HG03103 (cell line): Measurements from ENCODE around the gene ABCA13.

Source experiments
- ATAC-seq: cut with Tn5 transposase; IDR thresholded peaks from one replicate; pipeline ENCODE4 v1.9.1; 2021; ENCODE audit warnings: low read depth; ENCODE audit not compliant: unreplicated experiment

Gene ABCA13

DNA sequence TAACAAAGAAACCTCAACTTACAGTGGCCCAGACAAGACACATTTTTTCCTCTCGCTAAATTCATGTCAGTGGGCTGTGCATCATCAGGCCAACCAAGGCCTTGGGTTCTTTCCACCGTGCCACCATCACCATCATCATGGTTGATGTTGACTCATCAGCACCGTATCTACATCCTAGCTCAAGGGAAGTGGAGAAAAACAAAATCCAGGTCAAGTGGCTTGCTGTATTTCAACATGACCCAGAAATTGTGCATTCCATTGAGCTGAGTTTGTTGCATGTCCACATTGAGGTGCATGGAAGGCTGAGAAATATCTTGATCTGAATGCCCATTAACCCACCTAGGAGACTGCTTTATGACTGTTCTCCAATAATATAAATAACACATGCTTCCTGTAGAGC, 440.7 kb downstream of the ABCA13 start:
- ATAC-seq: no peak

- no peak for ATAC-seq
Observed at GRCh38 chr7:48617508-48617907, 446.2 kb downstream of the ABCA13 start.

DNA sequence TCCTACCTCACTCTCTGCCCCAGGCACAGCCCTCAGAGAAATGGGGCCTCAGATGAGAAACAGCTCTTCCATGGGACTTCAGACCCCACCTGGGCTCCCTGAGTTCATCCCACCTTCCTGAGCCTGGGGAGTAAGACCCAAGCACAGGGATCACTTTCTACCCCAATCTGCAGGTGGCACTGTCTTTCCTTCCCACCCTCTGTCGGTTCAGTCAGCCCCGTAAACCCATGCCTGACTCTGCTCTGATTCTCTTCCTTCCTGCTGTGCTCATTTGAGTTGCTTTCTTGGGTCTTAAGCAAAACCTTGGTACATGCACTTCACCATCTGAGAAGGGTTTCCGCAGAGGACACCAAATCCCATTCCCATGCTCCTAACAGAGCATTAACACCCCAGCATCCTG, 446.7 kb downstream of the ABCA13 start:
- ATAC-seq: no peak

DNA sequence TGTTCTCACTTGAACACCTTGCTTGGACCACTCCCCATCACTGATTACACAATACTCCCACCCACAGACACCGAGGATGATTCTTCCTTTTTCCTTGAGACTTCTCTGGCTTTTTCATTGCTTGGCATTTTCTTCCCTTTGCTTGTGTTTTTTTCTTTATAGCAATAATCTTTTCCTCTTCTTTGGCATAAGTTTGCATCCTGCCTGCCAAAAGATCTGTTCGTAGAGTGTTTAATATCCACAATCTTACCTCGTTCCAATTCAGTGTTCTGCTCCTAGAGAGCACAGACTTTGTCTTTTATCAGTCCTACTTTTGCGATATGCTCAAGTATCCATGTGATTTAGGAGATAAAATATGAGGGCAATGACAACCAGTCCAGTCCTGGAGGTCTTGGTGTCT, 449.8 kb downstream of the ABCA13 start:
- no peak for ATAC-seq

DNA sequence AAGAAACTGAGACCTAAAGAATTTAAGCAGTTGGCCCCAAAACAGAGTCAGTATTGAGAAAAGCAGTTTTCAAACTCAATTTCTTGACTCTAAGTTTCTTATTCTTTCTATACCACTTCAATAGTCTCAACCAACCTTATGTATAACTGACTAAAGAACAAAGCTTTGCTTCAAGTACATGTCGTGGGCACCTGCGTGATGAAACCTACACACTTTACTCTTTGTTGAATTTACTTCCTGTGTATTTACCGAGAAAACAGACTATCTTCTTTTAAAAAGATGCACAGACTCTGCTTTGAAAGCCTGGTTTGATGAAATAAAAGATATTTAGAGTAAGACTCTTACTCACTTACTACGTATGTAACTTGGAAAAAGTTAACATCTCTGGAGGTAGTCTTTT, 455.9 kb downstream of the ABCA13 start:
- no peak for ATAC-seq

DNA sequence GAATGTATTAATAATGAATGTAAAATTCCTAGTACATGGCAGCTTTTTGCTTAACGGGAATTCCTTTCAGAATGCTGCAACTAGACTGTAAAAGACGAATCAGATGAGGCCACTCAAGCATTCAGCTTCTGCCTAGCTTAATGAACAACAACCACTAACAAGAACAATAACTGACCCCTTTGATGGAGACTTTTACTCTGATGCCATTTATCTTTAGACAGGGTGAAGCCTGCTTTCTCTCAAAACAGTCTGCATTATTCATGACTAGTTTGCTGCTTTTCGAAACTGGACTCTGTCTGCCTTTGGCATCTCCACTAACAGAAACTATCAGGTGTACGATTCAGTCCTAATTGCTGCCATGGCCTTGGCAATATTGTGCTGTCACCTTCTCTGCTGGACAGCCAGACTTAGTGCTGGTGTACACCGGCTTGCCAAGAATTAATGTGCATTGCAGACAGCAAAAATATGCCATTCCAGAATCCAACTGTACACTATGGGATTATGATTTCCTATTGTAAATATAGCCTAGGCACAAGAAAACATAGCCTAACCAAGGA, 457.6 kb downstream of the ABCA13 start:
- no peak for ATAC-seq

GRCh38 chr7:48634116-48634632, 462.9 kb downstream of the ABCA13 start:
- no peak for ATAC-seq

DNA sequence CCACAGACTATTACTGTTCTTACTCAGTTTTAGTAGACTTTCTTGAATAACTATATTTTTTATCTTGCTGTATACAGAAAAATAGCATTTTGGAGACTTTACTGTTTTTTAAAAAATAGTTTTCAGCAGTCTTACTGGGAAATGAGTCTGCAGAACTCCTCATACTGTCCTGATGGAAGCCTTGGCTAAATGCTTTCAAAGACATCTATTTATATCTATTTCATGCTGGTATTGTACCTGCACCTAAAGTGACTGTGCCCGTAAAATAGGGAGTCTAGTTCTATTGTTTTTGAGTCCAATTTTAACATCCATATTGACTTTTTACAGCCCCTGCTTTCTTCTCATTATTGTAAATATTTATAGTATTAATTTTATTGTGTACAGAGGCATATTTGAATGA, 464.5 kb downstream of the ABCA13 start:
- no peak for ATAC-seq

GRCh38 chr7:48636391-48637015, 465.2 kb downstream of the ABCA13 start:
- ATAC-seq: no peak

- ATAC-seq: no peak
Observed at GRCh38 chr7:48637382-48637781, 466.1 kb downstream of the ABCA13 start.

DNA sequence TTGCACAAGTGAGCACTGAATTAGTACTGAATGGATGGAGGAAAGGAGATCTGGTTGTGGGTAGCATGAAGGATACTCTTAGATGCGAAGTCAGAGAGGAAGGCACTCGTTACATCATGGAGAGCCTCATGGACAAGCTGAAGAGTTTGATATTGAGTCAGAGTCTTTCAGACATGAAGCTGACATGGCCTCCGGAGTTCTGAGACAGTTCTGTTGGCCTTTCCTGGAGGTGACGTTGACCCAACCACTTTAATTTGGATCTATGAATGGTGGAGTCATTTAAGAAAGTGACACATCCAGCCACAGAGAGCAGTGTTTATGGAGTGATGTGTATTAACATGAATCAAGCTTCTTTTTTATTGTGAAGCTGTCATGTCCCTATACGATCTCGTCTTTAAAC, 466.8 kb downstream of the ABCA13 start:
- no peak for ATAC-seq

DNA sequence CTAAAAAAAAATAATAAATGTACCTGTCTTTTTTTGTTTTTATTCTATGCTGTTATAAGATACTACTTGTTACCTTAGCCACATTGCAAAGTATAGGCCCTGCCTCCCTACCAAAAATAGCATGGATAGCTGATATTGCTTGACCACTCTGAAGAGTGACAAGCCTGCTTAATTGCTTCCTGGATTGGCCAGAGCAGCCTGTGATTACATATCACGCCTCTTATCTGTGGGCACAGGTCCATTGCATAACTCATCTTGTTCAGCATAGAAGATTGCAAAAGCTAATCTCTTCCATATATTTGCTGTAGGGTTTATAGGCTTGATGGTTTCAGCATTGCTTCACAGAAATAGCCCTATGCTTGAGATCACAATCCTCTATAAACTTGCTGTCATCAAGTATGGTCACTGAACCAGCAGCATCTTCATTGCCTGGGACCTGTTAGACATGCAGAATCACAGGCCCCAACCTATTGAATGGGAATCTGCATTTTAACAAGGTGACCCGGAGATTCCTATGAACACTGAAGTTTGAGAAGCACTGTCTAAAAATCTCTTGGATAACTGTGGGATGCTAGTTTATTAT, 472.3 kb downstream of the ABCA13 start:
- no peak for ATAC-seq

DNA sequence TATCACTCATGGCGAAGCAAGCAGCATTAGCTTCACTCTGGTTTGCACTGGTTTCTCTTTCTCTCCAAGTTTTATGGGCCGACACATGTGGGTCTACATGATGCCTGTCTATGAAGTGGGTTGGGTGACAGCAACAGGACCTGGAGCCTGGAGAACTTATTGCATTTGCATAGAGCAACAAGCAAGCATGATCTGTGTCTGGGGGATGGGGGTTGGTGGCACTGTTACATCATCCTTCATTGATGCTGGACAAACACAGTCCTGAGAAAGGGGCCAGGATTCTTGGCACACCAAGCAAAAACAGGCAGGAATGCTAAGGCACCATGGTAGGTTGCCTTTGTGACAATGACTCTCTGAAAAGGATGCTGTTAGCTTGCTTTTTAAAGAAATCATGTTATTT, 486.9 kb downstream of the ABCA13 start:
- ATAC-seq: no peak

DNA sequence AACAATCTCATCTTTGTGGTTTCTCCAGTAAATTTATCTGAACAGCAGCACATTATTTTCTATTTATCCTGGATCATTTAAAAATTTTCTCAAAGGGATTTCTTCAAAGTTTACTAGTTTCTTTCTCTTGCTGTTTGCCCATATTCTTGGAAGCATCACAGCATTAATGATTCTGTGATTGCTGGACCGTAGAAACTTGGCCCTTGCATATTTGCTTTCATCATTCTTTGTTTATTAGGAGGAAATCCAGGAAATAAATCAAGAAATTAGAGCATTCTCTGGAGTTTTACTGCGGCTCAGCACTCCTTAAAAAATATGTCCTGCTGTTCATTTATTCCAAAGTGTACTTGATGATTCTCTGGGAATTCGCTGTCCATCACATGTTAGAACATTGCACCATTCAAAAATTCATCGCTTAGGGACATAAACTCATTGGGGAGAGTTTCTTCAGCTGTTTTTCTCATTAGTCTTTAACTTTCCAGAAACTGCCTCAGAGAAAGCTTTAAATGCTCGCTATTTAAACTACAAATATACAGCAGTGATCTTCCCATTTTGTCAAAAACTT, 489.1 kb downstream of the ABCA13 start:
- ATAC-seq: no peak

- ATAC-seq: no peak
Observed at GRCh38 chr7:48664241-48664640, 493.0 kb downstream of the ABCA13 start.

- ATAC-seq: no peak
Observed at GRCh38 chr7:48665353-48666135, 494.3 kb downstream of the ABCA13 start.

- ATAC-seq: no peak
Observed at GRCh38 chr7:48667407-48667806, 496.1 kb downstream of the ABCA13 start.

GRCh38 chr7:48671656-48672055, 500.4 kb downstream of the ABCA13 start:
- ATAC-seq: no peak

GRCh38 chr7:48681006-48681405, 509.7 kb downstream of the ABCA13 start:
- no peak for ATAC-seq

GRCh38 chr7:48691788-48692187, 520.5 kb downstream of the ABCA13 start:
- ATAC-seq: no peak
